GM18907 (cell line): ENCODE data around the gene SCNN1A.

Experiments
- ATAC-seq: cut with Tn5 transposase; IDR thresholded peaks from one replicate; pipeline ENCODE4 v1.9.1; 2021; ENCODE audit warnings: mild to moderate bottlenecking, moderate library complexity; ENCODE audit not compliant: unreplicated experiment

SCNN1A gene

DNA sequence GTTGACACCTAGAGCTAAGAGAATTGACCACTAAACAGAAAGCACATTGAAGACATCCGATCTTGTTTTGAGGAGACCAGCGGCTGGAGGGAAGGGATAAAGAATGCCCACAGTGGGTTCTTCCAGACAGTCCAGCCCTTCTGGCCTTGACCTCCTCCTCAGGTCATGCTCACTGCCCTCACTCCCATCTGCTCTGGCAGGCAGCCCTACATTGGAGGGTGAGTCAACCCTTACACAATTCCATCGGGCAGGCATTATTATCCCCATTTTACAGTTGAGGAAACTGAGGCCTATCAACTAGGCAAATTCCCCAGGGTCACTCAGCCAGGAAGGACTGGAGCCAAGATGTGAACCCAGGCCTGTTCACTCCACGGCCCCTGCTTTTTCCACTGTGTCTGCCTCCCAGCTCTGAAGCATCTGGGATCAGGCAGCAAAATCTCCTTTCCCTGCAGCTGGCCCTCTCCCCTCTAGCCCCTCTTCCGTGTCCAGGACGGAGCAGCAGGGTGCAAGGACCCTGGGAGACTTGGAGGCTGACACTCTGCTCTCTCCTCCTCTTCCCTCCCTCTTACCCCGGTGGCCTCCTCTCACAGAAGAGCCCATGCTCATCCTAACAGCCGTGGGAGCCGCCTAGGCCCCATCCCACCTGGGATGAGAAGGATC lies 5.3 kb downstream of the SCNN1A start:
- ATAC-seq: no peak

DNA sequence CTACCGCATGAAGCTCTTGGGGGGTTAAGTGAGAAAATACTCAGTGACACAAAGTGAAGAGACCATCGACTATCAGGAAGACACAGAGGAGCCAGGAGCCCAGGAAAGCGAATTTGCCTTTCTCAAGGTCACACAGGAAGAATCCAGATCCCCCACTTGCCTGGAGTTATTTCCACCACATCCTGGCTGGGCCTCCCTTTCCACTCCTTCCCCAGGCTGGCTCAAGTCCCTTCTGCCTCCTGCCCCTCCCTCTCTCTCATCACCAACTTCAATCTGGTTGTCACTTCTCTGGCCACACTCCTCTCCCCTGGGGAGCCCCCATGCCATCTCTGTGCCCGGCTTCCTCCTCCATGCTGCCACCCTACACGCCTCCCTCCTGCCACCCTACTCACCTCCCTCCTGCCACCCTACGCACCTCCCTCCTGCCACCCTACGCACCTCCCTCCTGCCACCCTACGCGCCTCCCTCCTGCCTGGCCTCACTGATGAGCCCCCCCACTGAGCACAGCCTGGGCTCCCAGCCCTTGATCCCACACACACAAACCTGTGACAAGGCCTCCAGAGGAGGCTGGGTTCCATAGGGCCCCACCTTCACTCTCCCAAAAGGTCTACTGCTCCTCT lies 6.3 kb downstream of the SCNN1A start:
- no peak for ATAC-seq

DNA sequence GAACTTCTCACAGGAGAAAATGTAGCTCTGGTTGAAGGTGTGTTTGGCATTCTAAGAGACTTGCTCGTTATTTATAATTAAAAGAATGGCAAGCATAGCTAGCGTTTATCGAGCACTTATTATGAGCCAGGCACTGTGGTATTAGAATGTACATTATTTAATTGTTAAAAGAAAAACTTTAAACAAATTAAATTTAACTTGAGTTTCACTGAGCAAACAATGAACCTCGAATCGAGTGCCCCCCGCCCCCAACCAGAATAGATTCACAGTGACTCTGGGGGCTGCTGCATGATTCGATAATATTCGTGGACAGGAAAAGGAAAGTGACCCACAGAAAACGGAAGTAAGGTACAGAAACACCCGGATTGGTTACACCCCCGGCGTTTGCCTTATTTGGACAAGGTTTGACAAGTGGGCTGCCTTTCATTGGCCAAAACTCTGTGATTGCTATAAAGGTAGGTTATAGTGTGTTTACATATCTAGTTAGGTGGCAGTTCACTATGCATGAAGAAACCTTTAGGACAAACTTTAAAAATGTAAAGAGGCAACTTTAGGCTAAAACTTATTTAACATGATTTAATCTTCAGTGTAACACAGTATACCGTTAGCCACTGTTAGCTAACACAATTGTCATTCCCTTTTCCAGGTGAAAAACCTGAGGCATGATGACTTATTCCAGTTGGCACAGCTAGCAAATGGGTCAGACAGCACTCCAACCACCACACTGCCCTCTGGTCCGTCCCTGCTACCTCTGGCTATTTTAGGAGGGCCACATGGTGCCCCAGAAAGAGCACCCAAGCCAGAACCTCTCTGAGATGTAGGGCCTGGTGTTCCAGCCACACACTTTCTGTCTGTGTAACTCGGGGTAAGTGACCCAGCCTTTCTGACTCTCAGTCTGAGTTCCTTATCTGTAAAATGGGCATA lies 7.1 kb downstream of the SCNN1A start:
- ATAC-seq: no peak

DNA sequence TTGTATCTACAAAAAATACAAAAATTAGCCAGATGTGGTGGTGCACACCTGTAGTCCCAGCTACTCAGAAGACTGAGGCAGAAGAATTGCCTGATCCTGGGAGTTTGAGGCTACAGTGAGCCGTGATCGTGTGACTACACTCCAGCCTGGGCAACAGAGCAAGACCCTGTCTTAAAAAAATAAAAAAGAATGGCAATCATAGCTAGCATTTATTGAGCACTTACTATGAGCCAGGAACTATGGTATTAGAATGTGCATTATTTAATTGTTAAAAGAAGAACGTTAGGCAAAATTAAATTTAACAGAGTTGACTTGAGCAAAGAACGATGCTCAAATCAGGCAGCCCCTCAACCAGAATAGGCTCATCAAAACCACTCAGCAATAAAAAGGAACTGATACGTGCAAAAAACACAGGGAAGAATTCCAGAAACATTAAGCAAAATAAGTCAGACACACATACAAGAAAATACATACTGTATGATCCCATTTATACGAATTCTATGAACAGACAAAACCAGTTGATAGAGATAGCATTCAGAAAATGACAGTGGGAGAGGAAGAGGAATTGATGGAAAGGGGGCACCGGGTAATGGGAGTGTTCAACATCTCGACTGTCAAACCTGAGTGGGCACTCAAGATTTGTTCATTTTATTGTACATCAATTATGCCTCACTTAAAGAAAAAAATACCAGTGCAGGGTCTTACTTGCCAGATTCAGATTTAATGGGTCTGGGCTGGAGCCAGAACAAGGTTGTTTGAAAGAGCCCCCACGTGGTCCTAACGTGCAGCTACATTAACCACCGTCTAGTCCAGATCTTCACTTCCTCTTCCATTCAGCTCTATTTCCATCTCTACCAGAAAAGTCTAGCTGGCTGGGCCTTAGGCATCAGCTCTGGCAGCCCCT lies 8.0 kb downstream of the SCNN1A start:
- no peak for ATAC-seq

DNA sequence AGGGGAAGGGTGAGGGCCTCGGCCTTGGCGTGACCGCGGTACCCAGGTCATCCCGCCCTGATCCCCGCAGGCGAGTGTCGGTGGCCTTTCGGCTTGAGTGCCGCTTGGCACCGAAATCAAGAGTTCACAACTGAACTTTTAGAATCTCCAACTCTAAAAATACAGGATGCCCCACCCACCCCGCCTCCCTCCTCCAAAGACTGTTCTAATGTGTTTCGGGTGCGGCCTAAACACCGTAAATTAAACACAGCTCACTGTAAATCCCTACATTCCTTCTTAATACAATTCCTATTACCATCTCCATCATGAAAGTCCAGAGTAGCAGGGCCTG lies 11.4 kb downstream of the SCNN1A start:
- no peak for ATAC-seq

DNA sequence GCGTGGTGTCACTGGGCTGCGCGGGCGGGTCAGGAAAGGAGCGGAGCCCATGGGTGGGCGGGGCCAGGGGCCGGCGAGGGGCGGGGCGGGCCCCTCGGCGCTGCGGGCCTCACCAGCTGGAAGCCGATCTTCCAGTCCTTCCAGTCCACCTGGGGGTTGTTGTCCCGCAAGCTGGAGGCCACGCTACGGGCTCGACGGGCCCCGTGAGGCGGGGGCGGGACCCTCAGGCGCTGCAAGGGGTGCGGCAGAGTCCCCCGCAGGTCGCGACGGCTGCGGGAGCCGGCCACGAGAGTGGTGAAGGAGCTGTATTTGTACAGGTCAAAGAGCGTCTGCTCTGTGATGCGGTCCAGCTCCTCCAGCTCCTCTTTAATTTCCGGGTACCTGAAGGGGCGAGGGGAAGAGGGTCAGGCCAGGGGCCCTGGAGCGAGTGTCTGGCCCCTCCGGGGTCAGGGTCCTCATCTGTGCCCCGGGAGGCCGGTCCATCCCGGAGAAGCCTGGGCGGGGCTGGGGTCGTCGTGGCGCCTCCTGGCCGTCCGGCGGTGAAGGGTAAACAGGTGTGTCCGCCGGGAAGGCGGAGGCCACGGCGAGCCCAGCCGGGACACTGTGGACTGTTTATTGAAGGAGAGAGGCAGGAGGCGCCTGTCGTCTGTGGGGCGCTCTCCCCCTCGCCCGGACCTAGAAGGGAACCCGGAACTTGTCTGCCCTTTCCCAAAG lies 11.9 kb downstream of the SCNN1A start:
- peak; percentile 49 for ATAC-seq

DNA sequence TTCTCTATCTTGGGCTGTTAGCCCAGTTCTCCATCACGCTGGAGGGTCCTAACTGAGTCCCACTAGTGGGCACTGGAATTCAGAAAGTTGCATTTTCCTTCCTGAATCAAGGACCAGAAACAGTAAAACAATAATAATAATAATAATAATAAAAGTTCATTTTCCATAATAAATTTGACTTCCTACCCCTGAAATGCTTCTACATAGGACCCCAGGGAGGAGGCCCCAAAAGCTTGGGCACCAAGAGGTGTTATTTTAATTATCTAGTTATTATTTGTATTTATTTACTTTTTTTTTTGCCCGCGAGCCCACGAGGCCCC lies 12.4 kb downstream of the SCNN1A start:
- no peak for ATAC-seq

DNA sequence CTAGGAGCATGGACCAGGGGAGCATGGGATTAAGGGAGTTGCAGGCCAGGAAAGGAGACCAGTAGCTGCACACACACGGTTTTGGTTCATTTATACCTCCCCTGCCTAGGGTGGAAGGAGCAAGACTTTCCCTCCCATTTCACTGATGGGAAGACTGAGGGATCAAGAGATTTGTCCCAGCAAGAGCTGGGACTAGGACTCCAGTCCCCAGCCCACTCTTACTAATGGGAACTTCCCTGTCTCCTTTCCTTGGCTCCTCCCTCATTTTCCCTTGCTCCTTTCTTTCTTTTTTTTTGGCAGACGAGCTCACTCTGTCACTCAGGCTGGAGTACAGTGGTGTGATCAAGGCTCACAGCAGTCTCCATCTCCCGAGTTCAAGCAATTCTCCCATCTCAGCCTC lies 13.0 kb downstream of the SCNN1A start:
- ATAC-seq: no peak

DNA sequence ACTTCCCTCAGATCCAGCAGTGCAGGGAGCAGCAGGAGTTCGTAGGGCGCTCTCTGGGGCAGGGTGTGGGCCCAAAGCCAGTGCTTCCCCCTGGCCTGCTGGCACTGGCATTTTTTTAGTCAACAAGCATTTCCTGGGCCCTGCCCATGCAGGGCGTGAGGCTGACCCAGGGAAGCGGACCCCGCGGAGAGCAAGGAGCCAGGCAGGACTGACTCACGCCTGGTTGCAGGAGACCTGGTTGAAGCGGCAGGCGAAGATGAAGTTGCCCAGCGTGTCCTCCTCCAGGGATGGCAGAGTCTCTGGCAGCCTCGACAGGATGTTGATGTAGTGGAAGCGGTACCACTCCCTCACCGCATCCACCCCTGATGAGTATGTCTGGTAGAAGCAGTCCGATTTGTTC lies 13.5 kb downstream of the SCNN1A start:
- no peak for ATAC-seq

DNA sequence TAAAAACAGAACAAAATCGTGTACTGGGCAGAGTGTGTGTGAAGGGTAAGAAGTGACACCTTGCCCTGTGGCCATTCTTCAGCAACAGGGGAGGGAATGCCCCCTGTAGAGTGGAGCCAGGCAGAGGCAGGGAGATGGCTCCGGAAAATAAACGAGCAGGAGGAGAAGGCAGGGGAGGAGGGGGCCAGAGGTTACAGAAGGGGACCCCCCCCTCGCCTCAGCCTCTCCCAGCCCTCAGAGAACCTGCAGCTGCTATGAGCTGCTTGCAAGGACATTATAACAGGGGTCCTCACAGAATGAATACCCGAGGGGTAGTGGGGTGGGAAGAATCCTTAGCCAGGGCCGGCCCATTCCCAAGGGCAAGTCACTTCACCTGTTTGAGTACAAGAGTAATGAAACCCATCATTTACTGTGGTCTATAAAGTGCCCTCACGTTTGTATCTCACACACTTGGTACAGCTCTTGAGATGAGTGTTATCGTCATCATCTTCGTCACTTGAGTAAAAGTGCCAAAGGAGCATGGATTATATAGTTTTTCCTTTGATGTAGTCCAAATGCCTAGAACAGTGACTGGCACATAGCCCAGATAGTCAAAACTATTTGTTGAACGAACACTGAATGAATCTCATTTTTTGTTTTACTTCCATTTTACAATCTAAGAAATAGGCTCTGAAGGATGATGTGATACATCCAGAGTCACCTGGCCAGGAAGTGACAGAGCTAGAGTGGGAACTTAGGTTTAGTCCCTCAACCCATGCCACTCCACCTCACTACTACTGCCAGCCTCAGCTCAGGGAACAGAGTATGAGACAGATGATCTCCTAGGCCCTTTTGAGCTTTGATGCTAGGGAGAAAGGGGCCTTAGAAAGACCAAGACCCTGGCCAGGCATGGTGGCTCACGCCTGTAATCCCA lies 14.5 kb downstream of the SCNN1A start:
- no peak for ATAC-seq

DNA sequence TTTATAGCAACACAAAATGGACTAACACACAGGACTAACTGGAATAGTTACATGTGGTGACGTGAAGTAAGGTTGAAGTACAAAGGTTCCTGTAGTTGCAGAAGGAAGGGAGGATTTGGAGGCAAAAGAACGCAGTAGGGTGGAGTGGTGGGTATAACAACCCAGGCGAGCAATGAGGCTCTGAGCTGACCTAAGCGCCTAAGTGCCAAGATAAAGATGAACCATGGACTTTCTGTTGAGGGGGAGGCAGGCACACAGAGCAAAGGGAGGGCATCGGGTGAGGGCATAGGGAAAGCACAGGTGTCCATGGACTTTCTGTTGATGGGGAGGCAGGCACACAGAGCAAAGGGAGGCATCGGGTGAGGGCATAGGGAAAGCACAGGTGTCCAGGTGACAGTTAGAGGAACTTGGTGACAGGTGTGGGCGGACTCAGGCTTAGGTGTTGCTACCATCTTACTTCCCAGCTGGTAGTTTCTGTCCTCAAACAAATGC lies 15.2 kb downstream of the SCNN1A start:
- ATAC-seq: no peak

DNA sequence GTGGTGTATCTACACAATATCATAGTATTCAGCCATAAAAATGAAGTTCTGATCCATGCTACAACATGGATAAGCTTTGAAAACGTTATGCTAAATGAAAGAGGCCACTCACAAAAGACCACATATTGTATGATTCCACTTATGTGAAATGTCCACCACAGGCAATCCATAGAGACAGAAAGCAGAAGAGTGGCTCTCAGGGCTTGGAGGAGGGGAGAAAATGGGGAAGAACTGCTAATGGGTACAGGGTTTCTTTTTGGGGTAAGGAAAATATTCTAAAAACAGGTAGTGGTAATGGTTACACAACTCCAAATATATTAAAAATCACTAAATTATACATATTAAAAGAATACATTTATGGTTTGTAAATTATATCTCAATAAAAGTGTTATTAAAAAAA lies 16.5 kb downstream of the SCNN1A start:
- no peak for ATAC-seq

DNA sequence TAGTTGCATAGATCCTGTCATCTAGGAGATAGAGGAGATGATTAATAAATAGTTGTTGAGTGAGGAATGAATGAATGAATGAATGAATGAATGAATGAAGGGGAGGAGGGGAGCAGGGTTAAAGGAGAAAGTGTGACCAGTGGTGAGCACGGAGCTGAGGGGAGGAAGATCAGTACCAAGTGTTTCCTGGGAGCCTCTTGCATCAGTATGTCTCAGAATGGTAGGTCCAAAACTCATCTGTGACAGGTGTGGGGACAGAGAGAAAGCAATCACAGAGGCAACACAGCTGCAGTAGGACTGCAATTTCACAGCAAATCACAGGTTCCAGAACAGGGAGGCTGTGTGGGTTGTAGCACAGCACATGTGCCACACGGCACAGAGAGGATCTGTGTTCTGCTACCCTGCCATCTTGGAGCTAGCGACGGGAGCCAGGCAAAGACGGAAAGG lies 19.0 kb downstream of the SCNN1A start:
- ATAC-seq: no peak

DNA sequence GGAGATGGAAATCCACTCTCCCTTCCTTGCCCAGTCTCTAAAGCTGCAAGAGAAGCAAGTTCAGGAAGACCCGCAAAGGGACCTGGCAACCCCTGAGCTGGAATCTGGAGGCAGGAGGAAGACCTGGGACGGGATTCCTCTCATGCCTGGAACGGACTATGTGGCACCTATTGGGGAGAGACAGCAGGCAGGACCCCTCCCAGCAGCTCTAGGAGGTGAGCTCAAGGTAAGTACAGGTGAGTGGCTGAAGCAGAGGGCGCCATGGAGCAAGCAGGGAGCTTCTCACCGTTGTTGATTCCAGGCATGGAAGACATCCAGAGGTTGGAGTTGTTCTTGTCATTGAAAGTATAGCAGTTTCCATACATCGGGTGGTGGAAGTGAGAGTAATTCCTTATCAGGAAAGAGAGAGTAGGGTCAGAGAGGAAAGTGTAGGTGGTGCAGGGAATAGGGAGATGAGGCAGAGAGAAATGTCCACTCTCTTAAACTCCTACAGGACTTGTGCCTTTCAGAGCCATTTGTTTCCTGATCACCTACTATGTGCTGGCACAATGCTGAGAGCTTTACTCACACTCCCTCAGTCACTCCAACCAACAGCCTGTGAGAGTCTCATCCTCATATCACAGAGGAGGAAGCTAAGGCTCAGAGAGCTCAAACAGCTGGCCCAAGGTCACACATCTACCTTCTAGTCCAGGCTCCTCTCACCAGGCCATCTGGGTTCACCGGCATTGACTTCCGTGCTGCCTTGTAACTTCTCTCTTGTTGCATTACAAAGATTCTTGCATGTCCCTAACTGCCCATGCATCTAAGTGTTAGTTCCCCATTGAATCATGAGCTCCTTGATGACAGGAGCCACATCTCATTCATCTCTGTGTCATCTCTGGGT lies 19.6 kb downstream of the SCNN1A start:
- ATAC-seq: no peak

DNA sequence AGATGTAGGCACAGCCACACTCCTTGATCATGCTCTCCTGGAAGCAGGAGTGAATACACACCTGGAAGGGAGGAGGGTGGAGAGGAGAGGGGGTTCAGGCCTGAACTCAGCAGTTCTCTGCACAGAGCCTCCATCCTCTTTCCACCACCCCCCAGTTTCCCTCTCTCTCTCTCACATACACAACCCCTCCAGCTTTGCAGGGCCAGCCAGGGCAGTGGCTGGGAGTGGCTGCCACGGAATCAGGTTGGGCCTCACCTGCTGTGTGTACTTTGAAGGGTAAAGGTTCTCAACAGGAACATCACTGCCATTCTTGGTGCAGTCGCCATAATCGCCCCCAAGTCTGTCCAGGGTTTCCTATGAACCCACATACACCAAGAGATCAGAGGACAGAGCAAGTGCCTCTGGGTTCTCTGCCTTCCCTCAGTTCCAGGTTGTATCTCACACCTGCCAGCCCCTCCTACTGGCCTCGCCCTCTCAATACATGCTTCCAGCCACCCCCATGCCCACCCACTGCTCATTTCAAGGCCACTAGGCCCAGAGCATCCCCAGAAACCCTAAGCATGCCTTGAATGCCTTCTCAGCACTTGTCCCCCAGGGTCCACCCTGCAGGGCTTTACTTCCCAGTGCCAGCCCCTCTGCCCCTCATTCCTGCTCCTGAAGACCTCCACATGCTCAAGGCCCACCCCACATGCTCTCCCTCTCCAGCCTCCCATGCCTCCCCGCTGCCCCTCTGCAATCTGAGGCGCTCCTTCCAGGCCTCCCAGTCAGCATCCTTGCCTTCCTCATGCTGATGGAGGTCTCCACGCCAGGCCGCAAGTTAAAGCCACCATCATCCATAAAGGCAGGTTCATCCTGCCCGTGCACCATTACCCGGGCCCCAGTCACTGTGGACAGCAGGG lies 20.6 kb downstream of the SCNN1A start:
- no peak for ATAC-seq

DNA sequence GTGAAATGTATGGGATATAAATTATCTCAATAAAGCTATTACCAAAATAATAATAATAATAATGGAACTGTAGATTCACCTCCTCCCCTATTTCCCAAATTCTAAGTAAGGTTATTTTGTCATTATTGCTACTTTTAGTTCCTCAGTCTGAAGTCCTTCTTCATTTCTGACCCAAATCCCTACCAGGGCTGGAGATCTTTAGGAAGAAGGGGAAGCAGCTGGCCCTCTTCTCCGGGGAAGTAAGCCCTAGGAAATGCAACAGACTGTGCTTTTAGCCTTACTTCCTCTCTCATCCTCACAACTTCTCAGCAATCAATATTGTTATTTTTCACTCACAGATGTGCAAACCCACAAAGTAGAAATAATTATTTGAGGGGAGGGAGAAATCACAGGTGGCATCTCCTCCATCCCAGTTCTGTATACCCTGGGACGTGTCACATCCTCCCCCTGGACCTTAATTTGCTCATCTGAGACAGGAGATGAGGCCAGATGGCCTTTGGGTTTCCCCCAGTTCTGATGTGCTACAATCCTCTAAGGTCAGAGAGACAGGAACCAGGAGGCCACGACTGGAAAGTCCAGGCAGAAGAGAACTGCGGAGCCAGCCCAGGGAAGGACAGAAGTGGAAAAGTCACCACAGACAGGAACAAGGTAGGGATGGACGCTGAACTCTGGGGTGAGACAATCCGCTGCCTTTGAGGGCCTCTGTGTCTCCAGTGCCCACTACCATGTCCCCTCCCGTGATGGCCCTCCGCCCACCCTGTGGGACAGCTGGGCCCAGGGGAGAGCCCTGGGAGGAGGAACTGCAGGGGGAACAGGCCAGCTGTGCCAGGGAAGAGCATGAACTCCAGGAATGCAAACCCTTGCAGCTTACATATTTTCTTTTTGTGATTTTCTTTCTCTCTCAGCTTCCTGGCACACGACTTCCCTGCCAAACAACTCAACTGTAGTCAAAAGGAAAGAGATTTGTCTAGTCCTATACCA lies 22.9 kb downstream of the SCNN1A start:
- ATAC-seq: no peak
